Activated effector memory CD4-positive, alpha-beta T cell treated with anti-CD3 and anti-CD28 coated beads, Interleukin-2, amount 50 U/mL, for 16 hours (primary cell): Measurements from ENCODE around the gene GPRC5A.
A peak's percentile ranks its signal among the peaks of the same experiment; 100 is the strongest.

Source experiments
- DNase-seq: peaks from one replicate; pipeline ENCODE4 v3.0.0-alpha.2; 2020

GPRC5A gene

GRCh38 chr12:12915656-12916055, 24.3 kb downstream of the GPRC5A start:
- no peak for DNase-seq

GRCh38 chr12:12916135-12916944, 25.0 kb downstream of the GPRC5A start:
- DNase-seq = peak; percentile 93

DNA sequence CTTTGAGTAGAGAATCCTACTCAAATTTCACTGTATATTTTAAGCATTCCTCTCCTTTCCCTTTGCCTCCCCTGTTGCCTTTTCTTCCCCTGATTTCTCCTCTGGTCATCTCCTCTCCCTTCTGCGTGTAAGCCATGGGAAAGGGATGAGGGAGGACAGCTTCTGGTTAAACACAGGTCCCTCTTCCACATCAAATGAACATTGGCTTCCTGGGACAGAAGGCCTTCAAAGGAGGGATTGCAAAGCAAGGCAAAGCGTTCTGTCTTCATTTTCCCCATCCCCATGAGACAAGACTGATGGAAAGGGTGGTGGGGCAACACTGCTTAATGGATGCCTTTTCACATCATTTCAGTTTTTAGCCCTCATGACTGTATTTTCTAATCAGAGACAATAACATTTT, 26.2 kb downstream of the GPRC5A start:
- DNase-seq = no peak

- DNase-seq = no peak
These were observed 27.5 kb downstream of the GPRC5A start for GRCh38 chr12:12918781-12919389.

- DNase-seq = no peak
These were observed 28.5 kb downstream of the GPRC5A start for GRCh38 chr12:12919666-12920435.

DNA sequence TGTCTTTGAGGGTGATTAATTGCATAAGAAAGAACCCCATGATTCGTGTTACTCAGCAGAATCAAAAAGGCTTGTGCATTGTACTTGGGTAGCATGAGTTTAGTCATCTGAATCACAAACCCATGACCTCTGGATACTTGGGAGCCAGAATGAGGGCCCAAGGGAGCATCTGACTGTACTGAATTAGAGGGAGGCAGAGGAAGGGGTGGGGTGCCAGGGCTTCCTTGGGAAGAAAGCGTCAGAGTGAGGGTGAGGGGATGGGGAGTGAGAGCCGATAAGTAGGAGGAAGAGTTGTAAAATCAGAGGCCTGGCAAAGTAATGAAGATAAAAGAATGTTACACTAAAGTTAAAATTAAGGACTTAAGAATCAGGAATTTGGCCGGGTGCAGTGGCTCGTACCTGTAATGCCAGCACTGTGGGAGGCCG, 30.8 kb downstream of the GPRC5A start:
- no peak for DNase-seq

GRCh38 chr12:12922978-12923377, 31.6 kb downstream of the GPRC5A start:
- DNase-seq = no peak

DNA sequence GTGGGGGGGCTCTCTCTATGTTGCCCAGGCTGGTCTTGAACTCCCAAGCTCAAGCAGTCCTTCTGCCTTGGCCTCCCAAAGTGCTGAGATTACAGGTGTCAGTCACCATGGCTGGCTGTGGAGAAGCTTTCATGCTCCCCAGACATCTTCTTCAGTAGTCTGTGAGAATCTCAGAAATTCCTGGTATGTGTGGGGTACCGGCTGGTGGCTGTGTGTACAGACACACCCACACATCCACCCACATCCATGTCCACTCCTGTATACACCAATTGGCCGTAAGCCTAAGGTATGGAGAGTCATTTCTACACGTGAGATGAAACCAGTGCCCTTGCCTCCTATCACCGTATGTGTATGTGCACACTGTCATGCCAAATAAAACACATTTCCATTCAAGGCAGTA, 32.8 kb downstream of the GPRC5A start:
- DNase-seq = no peak

- DNase-seq = no peak
These were observed 34.0 kb downstream of the GPRC5A start for GRCh38 chr12:12925388-12925787.

DNA sequence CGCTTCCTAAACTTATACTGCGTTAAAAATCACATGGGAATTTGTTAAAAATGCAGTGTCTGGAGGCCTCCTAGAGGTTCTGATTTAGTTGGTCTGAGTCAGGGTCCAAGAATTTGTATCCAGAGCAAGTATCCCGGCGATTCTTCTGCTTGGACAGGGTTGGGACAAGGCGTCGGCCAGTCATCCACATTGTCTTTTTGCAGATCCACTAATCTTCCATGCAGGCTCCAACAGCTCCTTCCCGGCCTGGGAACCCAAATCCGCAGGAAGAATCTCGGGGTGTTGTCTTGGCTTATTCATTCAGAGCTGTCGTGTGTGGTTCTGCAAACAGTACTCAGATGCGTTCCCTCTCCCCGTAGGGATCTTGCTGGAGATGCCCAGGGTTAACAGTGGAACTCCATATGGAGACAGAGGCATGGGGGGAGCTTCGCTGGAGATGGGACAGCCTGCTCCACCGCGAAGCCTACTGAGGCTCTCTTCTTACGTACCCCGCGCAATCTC, 35.3 kb downstream of the GPRC5A start:
- DNase-seq = no peak

DNA sequence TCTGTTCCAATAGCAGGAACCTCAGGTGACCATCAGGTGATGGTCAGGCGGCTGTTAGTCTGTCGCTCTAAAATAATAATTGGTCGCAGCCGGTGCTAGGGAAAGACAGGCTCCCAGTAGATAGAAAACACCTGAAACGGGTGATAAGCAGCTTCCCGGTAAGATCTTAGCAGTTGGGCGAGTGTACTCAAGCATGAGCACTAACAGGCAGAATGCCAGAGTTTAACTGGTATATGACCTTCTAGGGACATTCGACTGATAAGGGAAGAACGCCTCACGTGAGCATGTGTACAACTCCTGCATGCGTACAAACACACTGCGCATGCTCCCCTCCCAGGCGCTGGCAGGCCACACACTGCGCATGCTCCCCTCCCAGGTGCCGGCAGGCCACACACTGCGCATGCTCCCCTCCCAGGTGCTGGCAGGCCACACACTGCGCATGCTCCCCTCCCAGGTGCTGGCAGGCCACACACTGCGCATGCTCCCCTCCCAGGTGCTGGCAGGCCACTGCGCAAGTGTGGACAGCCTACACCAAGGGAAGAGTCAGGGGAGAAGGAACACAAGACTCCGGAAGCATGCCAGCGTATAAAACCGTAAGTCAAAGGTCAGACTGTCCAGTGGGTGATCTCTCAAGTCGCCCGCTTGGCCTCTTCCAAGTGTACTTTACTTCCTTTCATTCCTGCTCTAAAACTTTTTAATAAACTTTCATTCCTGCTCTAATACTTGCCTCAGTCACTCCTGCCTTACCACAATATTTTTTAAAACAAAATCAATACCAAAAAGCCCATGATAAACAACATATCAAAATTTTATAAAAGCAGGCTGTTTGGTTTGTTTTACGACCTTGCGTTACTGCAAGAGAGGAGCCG, 36.1 kb downstream of the GPRC5A start:
- DNase-seq = peak; percentile 68

DNA sequence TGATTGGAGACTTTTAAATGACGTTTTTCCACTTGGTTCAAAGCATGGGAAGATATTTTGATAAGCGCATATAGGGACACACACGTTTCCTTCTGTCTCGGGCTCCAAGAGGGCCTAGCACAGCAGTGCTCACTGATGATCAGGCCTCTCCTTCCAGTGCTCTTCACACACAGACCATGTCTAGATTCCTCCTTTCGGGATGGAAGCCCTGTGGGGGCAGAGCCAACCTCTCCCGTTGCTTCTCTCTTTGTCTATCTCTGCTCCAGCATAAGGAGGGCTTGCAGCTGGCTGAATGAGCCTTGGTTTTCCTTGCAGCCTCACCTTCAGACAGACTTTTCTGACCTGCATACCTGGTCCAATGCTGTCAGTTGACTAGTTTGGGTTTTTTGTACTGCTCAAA, 38.3 kb downstream of the GPRC5A start:
- DNase-seq = no peak

- DNase-seq = no peak
These were observed 39.4 kb downstream of the GPRC5A start for GRCh38 chr12:12930633-12931219.

- DNase-seq = no peak
These were observed 42.4 kb downstream of the GPRC5A start for GRCh38 chr12:12933742-12934141.

- no peak for DNase-seq
These were observed 43.2 kb downstream of the GPRC5A start for GRCh38 chr12:12934556-12934955.

DNA sequence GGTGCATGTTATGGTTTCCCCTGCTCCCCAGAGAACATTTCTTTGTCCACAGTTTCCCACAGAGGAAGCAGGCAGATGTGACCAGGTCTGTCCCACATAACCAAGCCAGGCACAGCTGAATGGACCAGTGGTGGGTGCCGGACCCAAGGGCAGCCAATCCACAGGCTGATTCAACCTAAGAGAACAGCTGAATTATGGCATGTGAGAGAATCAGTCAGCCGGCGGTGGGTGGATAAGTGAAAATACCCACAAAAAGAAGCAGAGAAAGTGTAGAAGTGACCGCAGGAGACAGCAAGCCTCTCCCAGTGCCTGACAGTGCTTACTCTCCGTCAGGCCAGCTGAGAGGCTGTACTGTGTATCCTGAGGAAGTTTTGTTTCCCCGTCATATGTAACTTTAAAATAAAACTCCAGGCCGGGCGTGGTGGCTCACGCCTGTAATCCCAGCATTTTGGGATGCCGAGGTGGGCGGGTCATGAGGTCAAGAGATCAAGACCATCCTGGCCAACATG, 45.7 kb downstream of the GPRC5A start:
- no peak for DNase-seq

DNA sequence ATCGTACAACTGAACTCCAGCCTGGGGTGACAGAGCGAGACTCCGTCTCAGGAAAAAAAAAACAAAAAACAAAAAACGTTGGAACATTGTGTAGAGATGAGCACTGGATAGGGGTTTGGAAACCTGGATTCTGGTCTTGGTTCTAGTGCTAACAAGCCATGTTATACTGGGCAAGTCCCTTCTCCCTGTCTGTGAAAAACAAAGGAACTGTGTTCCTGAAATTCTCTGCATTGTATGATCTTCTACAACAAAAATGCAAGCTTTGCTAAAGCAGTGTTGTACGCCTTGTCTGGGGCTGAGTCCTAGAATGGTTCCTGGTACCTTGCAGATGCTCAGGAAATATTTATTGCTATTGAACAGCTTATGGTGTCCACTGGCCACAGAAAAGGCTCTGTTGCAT, 47.2 kb downstream of the GPRC5A start:
- DNase-seq = no peak

DNA sequence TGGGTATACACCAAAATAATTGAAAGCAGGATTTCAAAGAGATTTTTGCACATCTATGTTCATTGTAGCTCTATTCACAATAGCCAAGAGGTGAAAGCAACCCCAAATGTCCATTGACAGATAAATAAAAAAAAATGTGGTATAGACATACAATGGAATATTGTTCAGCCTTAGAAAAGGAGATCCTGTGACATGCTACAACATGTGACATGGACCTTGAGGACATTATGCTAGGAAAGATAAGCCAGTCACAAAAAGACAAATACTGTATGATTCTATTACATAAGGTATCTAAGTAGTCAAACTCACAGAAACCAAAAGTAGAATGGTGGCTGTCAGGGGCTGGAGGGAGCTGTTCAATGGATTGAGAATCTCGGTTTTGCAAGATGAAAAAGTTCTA, 48.5 kb downstream of the GPRC5A start:
- no peak for DNase-seq

- DNase-seq = no peak
These were observed 50.3 kb downstream of the GPRC5A start for GRCh38 chr12:12941450-12942350.

DNA sequence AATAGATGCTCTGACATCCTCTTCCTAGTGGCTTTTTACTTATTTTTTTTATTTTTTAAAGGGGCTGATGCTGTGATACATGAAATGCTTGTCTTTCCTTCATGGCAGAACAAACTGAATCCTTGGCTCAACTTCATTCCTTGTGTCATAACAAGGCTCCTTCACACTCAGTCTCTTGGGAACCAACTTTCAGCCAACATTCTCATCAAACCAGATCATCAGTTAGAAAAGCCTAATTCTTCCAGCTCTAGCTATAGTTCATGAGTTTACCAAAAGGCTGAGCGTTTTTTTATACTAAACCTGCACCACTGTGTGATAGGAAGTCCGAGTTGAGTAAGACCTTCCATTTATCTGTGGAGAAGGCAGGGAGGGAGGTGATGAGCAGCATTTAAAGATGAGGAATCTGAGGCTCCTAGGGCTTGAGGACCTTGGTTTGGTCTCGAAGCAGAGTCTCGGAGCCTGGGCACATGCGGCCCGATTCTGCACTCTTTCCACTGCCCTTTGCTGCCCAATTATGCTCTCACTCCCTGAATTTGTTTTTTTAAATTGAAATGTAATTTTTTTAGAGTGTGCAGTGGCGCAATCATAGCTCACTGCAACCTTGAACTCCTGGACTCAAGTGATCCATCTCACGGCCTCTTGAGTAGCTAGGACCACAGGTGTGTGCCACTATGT, 52.4 kb downstream of the GPRC5A start:
- DNase-seq = no peak
